Peyer's patch (tissue), 4 donors: ENCODE results near the gene PMVK. TPM values are rescaled to one million over a fixed set of nuclear protein-coding genes. Genes with fewer than 3 reads are reported as not detected.

Source experiments
- DNase-seq, 3 donors: peaks; one replicate each; pipeline ENCODE4 v3.0.0-alpha.2; 2017 to 2019
- H3K27ac ChIP-seq, 4 donors: fragments of 200-600 bp; sonication (generic); one replicate each; pipeline ENCODE4 v1.5.1; 2016 to 2019
- H3K27me3 ChIP-seq, 2 donors: fragments of 200-600 bp; sonication (generic); one replicate each; pipeline ENCODE4 v1.5.1; 2019
- H3K36me3 ChIP-seq, 3 donors: fragments of 200-600 bp; sonication (generic); one replicate each; pipeline ENCODE4 v1.5.1; 2016 to 2019
- H3K4me1 ChIP-seq, 4 donors: fragments of 200-600 bp; sonication (generic); one replicate each; pipeline ENCODE4 v1.5.1; 2016 to 2019
- H3K4me3 ChIP-seq, 4 donors: fragments of 200-600 bp; sonication (generic); 1 replicate in 3 of 4; 2 replicates in 1 of 4; pipeline ENCODE4 v1.5.1; 2016 to 2019; ENCODE audit warnings: mild to moderate bottlenecking in 1 of 4
- H3K9me3 ChIP-seq, 4 donors: fragments of 200-600 bp; sonication (generic); one replicate each; pipeline ENCODE4 v1.5.1; 2016 to 2019; ENCODE audit warnings: mild to moderate bottlenecking in 1 of 4
- CTCF ChIP-seq, 6 experiments: fragments of 450-650 bp in 4 of 6; fragments of 200-600 bp in 2 of 6; sonication (generic) in 1 of 6; IDR thresholded peaks; one replicate each; pipeline ENCODE4 v1.5.1; 2017 to 2019; ENCODE audit warnings: antibody characterized with exemption in 6 of 6, mild to moderate bottlenecking in 3 of 6, moderate library complexity in 1 of 6
- POLR2A ChIP-seq, 2 donors: fragments of 450-650 bp; IDR thresholded peaks; one replicate each; pipeline ENCODE4 v1.5.1; 2017; ENCODE audit warnings: antibody characterized with exemption in 2 of 2, mild to moderate bottlenecking in 2 of 2, moderate library complexity in 2 of 2
- total RNA-seq, 4 donors: library from RNA; depleted of rRNA; stranded (reverse); fragments of >200 nt; gene quantifications; one replicate each; pipeline ENCODE4 v1.1.0, GENCODE V29; 2016

The PMVK gene
- total RNA-seq, 4 donors from 2014 or later: 5.0 to 20.1 (median 19.2) TPM

- TF ChIP-seq CTCF (IDR thresholded peaks at IDR 0.05) (no peak), POLR2A (IDR thresholded peaks at IDR 0.05) (peak in 1 of 2 donors; percentile 47)
- Histone ChIP-seq H3K4me1 (peaks cover 0 to 45% (median 13%) of the 10 kb centered on the region in 4 donors), H3K27ac (peak overlapping the region; percentile 94 to 100 (median 99)), H3K9me3 (no peaks in the 10 kb centered on the region), H3K27me3 (no peaks in the 10 kb centered on the region), H3K36me3 (peaks cover 0 to 19% (median 0%) of the 10 kb centered on the region in 3 donors), H3K4me3 (peak overlapping the region in 2 of 4 donors; percentile 70 to 79)
- peak in 2 of 3 donors; percentile 66 to 74 for DNase-seq
Observed at GRCh38 chr1:154972517-154973343, 36.2 kb upstream of the PMVK start.

- H3K27me3 ChIP-seq: no peaks in the 10 kb centered on the region
- H3K27ac ChIP-seq: peak overlapping the region; percentile 94 to 100 (median 99)
- peaks cover 0 to 45% (median 13%) of the 10 kb centered on the region in 4 donors for H3K4me1 ChIP-seq
- peaks cover 0 to 25% (median 0%) of the 10 kb centered on the region in 3 donors for H3K36me3 ChIP-seq
- no peak for DNase-seq
- no peaks in the 10 kb centered on the region for H3K9me3 ChIP-seq
- no peak for TF ChIP-seq CTCF (IDR thresholded peaks at IDR 0.05)
- TF ChIP-seq POLR2A (IDR thresholded peaks at IDR 0.05): no peak
- H3K4me3 ChIP-seq: peak overlapping the region in 2 of 4 donors; percentile 70 to 79
Observed at GRCh38 chr1:154972213-154972516, 35.6 kb upstream of the PMVK start.

GRCh38 chr1:154971341-154971998, 35.0 kb upstream of the PMVK start:
- H3K4me1 ChIP-seq: peaks cover 0 to 43% (median 13%) of the 10 kb centered on the region in 4 donors
- H3K27ac ChIP-seq: peak overlapping the region; percentile 63 to 100 (median 99)
- DNase-seq: peak in 2 of 3 donors; percentile 43 to 78
- H3K4me3 ChIP-seq: peak overlapping the region in 2 of 4 donors; percentile 43 to 70
- no peaks in the 10 kb centered on the region for H3K9me3 ChIP-seq
- peaks cover 0 to 31% (median 0%) of the 10 kb centered on the region in 3 donors for H3K36me3 ChIP-seq
- TF ChIP-seq CTCF (IDR thresholded peaks at IDR 0.05): no peak
- TF ChIP-seq POLR2A (IDR thresholded peaks at IDR 0.05): peak in 1 of 2 donors; percentile 61
- no peaks in the 10 kb centered on the region for H3K27me3 ChIP-seq

- peak within 1 kb of the TSS; percentile 63 to 100 (median 99) for H3K27ac ChIP-seq
- DNase-seq: peak; percentile 48 to 91 (median 84)
- H3K9me3 ChIP-seq: no peaks in the 10 kb centered on the region
- peak within 1 kb of the TSS; percentile 12 to 43 (median 26) for H3K4me3 ChIP-seq
- TF ChIP-seq POLR2A (IDR thresholded peaks at IDR 0.05) (peak in 1 of 2 donors; percentile 79), CTCF (IDR thresholded peaks at IDR 0.05) (no peak)
- H3K4me1 ChIP-seq: peaks cover 0 to 39% (median 10%) of the 10 kb centered on the region in 4 donors
- H3K27me3 ChIP-seq: no peaks in the 10 kb centered on the region
- H3K36me3 ChIP-seq: peaks cover 0 to 38% (median 0%) of the 10 kb centered on the region in 3 donors
Observed at GRCh38 chr1:154970631-154971340, 34.3 kb upstream of the PMVK start, which contains the start of gene SHC1. TSS of gene SHC1 (minus strand) at chr1:154970747. CDS start at chr1:154970526, 221 bp downstream.

- peaks cover 0 to 39% (median 10%) of the 10 kb centered on the region in 4 donors for H3K4me1 ChIP-seq
Observed at GRCh38 chr1:154969860-154970452, 33.4 kb upstream of the PMVK start.

More at GRCh38 chr1:154969860-154970452, 33.4 kb upstream of the PMVK start:
- peak overlapping the region; percentile 63 to 100 (median 99) for H3K27ac ChIP-seq
- peak overlapping the region; percentile 12 to 43 (median 26) for H3K4me3 ChIP-seq
- no peaks in the 10 kb centered on the region for H3K27me3 ChIP-seq
- peaks cover 0 to 47% (median 0%) of the 10 kb centered on the region in 3 donors for H3K36me3 ChIP-seq
- DNase-seq: peak in 1 of 3 donors; percentile 47
- no peaks in the 10 kb centered on the region for H3K9me3 ChIP-seq
- no peak for TF ChIP-seq POLR2A (IDR thresholded peaks at IDR 0.05)
- no peak for TF ChIP-seq CTCF (IDR thresholded peaks at IDR 0.05)
